RWPE2 (cell line): ENCODE measurements around the gene P2RX6.
"Not testable (repeated sequence)": the region's sequence is repeated elsewhere in the genome, so short reads cannot be mapped to it uniquely, and the experiment has no call there.

Experiments used
- ATAC-seq: fragments of 200-7000 bp; cut with Tn5 transposase; 3 replicates; pipeline ENCODE4 v1.9.1; 2021; ENCODE audit warnings: low read depth
- DNase-seq: peaks from one replicate; pipeline ENCODE4 v3.0.0-alpha.2; 2020; ENCODE audit warnings: low spot score
- H3K27ac ChIP-seq: fragments of 450-650 bp; 2 replicates; pipeline ENCODE4 v1.5.1; 2017; ENCODE audit warnings: mild to moderate bottlenecking; ENCODE audit not compliant: poor library complexity, severe bottlenecking
- H3K27me3 ChIP-seq: fragments of 250-450 bp; sonication (Bioruptor Pico); 2 replicates; pipeline ENCODE4 v1.5.1; 2021; ENCODE audit warnings: mild to moderate bottlenecking, moderate library complexity; ENCODE audit not compliant: insufficient read depth, poor library complexity, severe bottlenecking
- H3K36me3 ChIP-seq: fragments of 250-450 bp; sonication (Bioruptor Pico); 2 replicates; pipeline ENCODE4 v1.5.1; 2020; ENCODE audit warnings: low read depth, mild to moderate bottlenecking, moderate library complexity
- H3K4me1 ChIP-seq: fragments of 250-450 bp; sonication (Bioruptor Pico); 2 replicates; pipeline ENCODE4 v1.5.1; 2021; ENCODE audit warnings: mild to moderate bottlenecking, moderate library complexity; ENCODE audit not compliant: insufficient read depth, poor library complexity, severe bottlenecking
- H3K4me3 ChIP-seq: fragments of 250-450 bp; sonication (Bioruptor Pico); 2 replicates; pipeline ENCODE4 v1.5.1; 2021; ENCODE audit warnings: mild to moderate bottlenecking, moderate library complexity; ENCODE audit not compliant: severe bottlenecking
- H3K9me3 ChIP-seq: fragments of 250-450 bp; sonication (Bioruptor Pico); 2 replicates; pipeline ENCODE4 v1.5.1; 2021; ENCODE audit warnings: mild to moderate bottlenecking, moderate library complexity; ENCODE audit not compliant: severe bottlenecking
- TF ChIP-seq, protein P1 (sequence below): fragments of 450-650 bp; IDR thresholded peaks from one replicate; pipeline ENCODE4 v1.5.1; 2017; ENCODE audit warnings: mild to moderate bottlenecking, moderate library complexity; ENCODE audit not compliant: poor library complexity, severe bottlenecking

Gene P2RX6

DNA sequence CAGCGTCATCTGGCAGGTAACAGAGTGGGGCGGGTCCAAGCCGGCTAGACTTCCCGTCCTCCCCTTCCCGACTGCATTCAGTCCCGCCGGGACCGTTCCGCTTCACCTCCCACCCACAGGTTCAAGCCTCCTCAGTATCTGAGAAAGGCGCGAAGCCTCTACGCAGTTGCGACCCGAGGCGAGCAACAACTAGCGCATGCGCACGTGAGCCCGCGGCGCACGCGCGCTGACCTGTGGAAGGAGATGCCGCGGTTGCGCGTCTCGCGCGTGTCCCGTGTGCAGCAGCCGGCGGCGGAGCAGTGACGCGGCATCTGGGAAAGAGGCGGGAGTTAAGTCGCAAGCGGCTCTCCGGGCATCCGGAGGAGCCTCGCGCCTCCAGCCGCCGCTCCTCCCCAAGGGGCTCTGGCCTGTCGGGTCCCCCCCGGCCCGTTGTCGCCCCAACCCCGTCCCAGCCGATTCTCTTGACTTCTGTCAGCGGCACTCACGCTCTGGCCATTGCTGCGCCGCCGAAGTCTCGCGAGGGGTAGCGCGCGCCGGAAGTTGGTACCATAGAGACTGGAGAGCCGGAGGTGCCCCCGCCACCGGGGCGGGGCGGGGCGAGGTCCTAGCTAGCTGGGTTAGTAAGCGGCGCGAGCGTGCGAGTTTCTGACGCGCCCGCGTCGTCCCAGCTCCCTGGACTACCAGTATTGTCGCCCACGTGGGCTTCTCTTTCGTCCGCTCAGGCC lies 13.2 kb upstream of the P2RX6 start, which contains the start of gene THAP7:
Gene THAP7 (minus strand): TSS at position 518 of the 725 bp plus-strand sequence. CDS start 207 bp downstream, at position 311.
- Histone ChIP-seq H3K27ac (peak within 1 kb of the TSS; percentile 88), H3K36me3 (peaks cover 23% of the 10 kb centered on the region), H3K4me3 (peak within 1 kb of the TSS; percentile 87), H3K27me3 (no peaks in the 10 kb centered on the region), H3K9me3 (peaks cover 2% of the 10 kb centered on the region), H3K4me1 (no peaks in the 10 kb centered on the region)
- DNase-seq: peak; percentile 95
- TF ChIP-seq, protein P1, sequence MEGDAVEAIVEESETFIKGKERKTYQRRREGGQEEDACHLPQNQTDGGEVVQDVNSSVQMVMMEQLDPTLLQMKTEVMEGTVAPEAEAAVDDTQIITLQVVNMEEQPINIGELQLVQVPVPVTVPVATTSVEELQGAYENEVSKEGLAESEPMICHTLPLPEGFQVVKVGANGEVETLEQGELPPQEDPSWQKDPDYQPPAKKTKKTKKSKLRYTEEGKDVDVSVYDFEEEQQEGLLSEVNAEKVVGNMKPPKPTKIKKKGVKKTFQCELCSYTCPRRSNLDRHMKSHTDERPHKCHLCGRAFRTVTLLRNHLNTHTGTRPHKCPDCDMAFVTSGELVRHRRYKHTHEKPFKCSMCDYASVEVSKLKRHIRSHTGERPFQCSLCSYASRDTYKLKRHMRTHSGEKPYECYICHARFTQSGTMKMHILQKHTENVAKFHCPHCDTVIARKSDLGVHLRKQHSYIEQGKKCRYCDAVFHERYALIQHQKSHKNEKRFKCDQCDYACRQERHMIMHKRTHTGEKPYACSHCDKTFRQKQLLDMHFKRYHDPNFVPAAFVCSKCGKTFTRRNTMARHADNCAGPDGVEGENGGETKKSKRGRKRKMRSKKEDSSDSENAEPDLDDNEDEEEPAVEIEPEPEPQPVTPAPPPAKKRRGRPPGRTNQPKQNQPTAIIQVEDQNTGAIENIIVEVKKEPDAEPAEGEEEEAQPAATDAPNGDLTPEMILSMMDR: no peak
- peak; percentile 83 for ATAC-seq

DNA sequence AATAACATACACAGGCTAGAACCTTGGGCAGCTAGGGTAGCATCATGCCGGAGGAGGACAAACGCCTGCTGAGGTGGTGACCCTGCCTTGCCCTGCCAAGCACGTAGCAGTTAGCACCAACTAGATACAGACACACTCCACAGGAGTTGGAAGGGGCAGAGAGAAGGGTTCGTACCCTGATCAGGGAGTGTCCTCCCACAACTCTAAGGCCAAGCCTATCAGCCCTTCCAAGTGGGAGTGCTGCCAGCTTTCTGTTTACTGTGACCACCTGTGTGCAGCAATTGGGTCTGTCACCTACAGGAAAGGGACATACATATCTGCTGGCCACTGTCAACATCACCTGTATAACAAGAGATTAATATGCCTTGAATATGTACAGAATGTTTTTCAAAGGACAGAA lies 11.2 kb upstream of the P2RX6 start:
- Histone ChIP-seq H3K27ac (no peak overlapping the region), H3K4me3 (no peak overlapping the region), H3K27me3 (no peaks in the 10 kb centered on the region), H3K36me3 (peaks cover 23% of the 10 kb centered on the region), H3K4me1 (no peaks in the 10 kb centered on the region), H3K9me3 (peaks cover 2% of the 10 kb centered on the region)
- DNase-seq (no peak), ATAC-seq (no peak)
- TF ChIP-seq, protein P1: no peak

DNA sequence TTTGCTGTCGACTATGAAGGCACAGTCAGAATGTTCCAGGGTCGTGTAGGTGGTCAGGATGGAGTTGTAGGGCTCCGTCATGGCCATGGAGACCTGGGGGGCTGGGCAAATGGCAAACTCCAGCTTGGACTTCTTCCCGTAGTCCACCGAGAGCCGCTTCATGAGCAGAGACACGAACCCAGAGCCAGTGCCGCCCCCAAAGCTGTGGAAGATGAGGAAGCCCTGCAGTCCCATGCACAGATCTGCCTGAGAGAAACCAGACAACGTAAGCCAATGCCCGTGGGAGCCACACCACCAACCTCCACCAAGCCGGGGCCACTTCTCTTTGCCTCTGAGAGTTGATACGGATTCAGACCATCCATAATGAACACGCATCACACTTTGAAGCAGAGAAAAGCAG lies 5.8 kb upstream of the P2RX6 start:
- H3K36me3 ChIP-seq, H3K4me1 ChIP-seq, ATAC-seq, H3K4me3 ChIP-seq, H3K27me3 ChIP-seq, H3K9me3 ChIP-seq, DNase-seq, H3K27ac ChIP-seq: not testable (repeated sequence)

DNA sequence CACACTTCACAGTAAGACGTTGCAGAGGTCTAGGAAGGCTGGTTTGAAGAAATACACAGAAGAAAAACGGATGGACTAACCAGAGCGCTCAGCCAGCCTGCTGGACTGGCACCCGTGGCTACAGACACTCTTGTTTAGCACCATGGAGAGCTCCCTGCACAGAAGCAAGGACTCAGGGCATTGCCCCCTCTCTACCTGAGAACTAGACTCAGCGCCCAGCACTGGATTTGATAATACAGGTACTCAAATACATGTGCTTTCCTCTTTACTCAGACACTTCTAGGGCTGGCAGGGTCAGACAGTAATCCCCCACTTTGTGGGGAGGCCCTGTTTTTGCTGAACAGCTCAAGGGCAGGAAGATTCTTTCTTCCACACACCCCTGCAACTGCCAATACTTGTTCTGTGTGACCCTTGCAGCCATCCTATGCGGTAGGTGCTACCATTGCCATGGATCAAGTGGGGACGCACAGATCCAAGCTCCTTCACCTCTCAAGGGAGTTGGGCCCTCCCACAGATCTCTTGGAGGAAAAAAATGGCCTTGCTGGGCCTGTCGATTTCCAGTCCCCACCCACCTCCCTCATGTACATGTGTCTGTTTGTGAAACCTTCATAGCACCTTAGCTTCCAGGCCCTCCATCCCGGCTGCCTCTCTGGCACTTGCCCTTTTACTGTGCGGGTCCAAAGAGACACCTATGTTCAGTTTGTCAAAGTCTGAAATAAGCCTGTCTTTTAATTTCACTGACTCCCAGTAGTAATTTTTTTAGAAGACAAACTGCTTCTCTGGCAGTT lies 5.1 kb upstream of the P2RX6 start:
- Histone ChIP-seq H3K9me3 (no peaks in the 10 kb centered on the region), H3K4me3 (no peak overlapping the region), H3K36me3 (no peaks in the 10 kb centered on the region), H3K27ac (no peak overlapping the region), H3K4me1 (peaks cover 3% of the 10 kb centered on the region), H3K27me3 (no peaks in the 10 kb centered on the region)
- ATAC-seq (peak; percentile 43; the same call in 2 of the 3 replicates), DNase-seq (no peak)
- TF ChIP-seq, protein P1: no peak

DNA sequence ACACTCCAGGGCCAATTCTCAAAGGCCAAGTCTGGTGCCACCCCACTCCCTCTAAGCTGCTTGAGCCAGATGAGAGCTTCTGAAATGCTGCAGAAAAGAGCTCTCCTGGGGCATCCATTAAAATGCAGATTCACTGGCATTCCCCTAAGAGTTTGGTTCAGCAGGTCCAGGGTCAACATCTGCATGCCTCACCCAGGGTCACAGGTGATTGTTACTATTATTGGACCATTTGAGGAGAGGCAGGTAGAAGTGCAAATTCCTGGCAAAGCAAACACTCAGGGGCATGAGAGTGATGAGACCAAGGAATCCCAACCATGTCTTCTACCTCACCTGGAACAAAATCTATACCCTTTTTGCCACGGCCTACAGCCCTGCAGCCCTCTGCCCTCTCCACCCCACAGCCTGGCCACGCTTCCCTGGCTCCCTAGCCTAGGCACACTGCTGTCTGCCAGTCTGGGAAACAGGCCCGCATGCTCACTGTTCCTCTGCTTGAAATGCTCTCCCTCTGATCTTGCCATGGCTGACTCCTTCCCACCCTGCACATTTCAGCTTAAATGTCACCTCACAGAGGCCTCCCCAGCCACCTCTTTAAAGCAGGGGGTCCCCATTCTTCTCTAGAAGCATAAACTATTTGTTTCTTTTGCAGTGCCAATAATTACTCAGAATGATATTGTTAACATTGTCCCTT lies 4.4 kb upstream of the P2RX6 start:
- no peak for DNase-seq
- ATAC-seq: no peak
- Histone ChIP-seq H3K36me3 (no peaks in the 10 kb centered on the region), H3K4me3 (no peak overlapping the region), H3K4me1 (peaks cover 6% of the 10 kb centered on the region), H3K27ac (no peak overlapping the region), H3K27me3 (no peaks in the 10 kb centered on the region), H3K9me3 (no peaks in the 10 kb centered on the region)
- TF ChIP-seq, protein P1: no peak
